GM12872 (cell line): ENCODE data around the gene IL36A.

Experiments used
- CTCF ChIP-seq: IDR thresholded peaks from 3 replicates; pipeline ENCODE4 v1.5.1; 2011; ENCODE audit warnings: low read depth, mild to moderate bottlenecking, low read length, moderate library complexity; ENCODE audit not compliant: insufficient read depth

The IL36A gene

GRCh38 chr2:113014067-113014466 lies 8.8 kb downstream of the IL36A start:
- TF ChIP-seq CTCF = no peak

GRCh38 chr2:113015042-113015441 lies 9.8 kb downstream of the IL36A start:
- TF ChIP-seq CTCF = no peak

- TF ChIP-seq CTCF = no peak
Measured at GRCh38 chr2:113015655-113016054, 10.4 kb downstream of the IL36A start.

- TF ChIP-seq CTCF = no peak
Measured at GRCh38 chr2:113018509-113018908, 13.2 kb downstream of the IL36A start.

- no peak for TF ChIP-seq CTCF
Measured at GRCh38 chr2:113021312-113021711, 16.1 kb downstream of the IL36A start.

GRCh38 chr2:113024764-113025163 lies 19.5 kb downstream of the IL36A start:
- TF ChIP-seq CTCF = no peak

- TF ChIP-seq CTCF = no peak
Measured at GRCh38 chr2:113025737-113026136, 20.5 kb downstream of the IL36A start.

GRCh38 chr2:113027691-113028090 lies 22.4 kb downstream of the IL36A start:
- no peak for TF ChIP-seq CTCF
